GM12872 (cell line): Measurements from ENCODE around the gene SLC10A3.

Experiments
- CTCF ChIP-seq: IDR thresholded peaks from 3 replicates; pipeline ENCODE4 v1.5.1; 2011; ENCODE audit warnings: low read depth, mild to moderate bottlenecking, low read length, moderate library complexity; ENCODE audit not compliant: insufficient read depth

The SLC10A3 gene

GRCh38 chrX:154469880-154470279, 20.5 kb downstream of the SLC10A3 start:
- TF ChIP-seq CTCF = no peak

GRCh38 chrX:154469114-154469513, 21.3 kb downstream of the SLC10A3 start:
- no peak for TF ChIP-seq CTCF

- no peak for TF ChIP-seq CTCF
These were observed 22.2 kb downstream of the SLC10A3 start for GRCh38 chrX:154468217-154468616.

- TF ChIP-seq CTCF = no peak
These were observed 22.9 kb downstream of the SLC10A3 start for GRCh38 chrX:154467556-154467955.

GRCh38 chrX:154466907-154467306, 23.5 kb downstream of the SLC10A3 start:
- TF ChIP-seq CTCF = no peak

GRCh38 chrX:154466036-154466435, 24.4 kb downstream of the SLC10A3 start:
- TF ChIP-seq CTCF = no peak

GRCh38 chrX:154465601-154466000, 24.8 kb downstream of the SLC10A3 start:
- no peak for TF ChIP-seq CTCF
